G401.6 (cell line): Measurements from ENCODE around the gene JPH3.
"Not testable (repeated sequence)": the region's sequence is repeated elsewhere in the genome, so short reads cannot be mapped to it uniquely, and the experiment has no call there.

Source experiments
- FAIRE-seq: peaks from 2 replicates; lab custom pipeline; 2012; peaks lifted over from hg19 to GRCh38; lab: Jason Lieb, UNC

JPH3 gene

GRCh38 chr16:87718831-87719230 lies 116.5 kb downstream of the JPH3 start:
- not testable (repeated sequence) for FAIRE-seq

GRCh38 chr16:87720446-87720845 lies 118.1 kb downstream of the JPH3 start:
- FAIRE-seq = no peak

GRCh38 chr16:87721622-87722585 lies 119.6 kb downstream of the JPH3 start:
- no peak for FAIRE-seq

- FAIRE-seq = no peak
Observed at GRCh38 chr16:87722590-87723225, 120.4 kb downstream of the JPH3 start.

- FAIRE-seq = no peak
Observed at GRCh38 chr16:87723226-87723623, 120.9 kb downstream of the JPH3 start.

GRCh38 chr16:87724490-87725291 lies 122.4 kb downstream of the JPH3 start:
- FAIRE-seq = no peak

- FAIRE-seq = no peak
Observed at GRCh38 chr16:87725596-87726235, 123.4 kb downstream of the JPH3 start.

GRCh38 chr16:87726577-87726976 lies 124.3 kb downstream of the JPH3 start:
- not testable (repeated sequence) for FAIRE-seq

GRCh38 chr16:87727346-87727745 lies 125.0 kb downstream of the JPH3 start:
- FAIRE-seq = no peak

- no peak for FAIRE-seq
Observed at GRCh38 chr16:87728026-87728425, 125.7 kb downstream of the JPH3 start.

GRCh38 chr16:87729266-87729954 lies 127.1 kb downstream of the JPH3 start:
- FAIRE-seq = no peak

- no peak for FAIRE-seq
Observed at GRCh38 chr16:87731607-87732006, 129.3 kb downstream of the JPH3 start.

GRCh38 chr16:87733190-87733589 lies 130.9 kb downstream of the JPH3 start:
- no peak for FAIRE-seq

GRCh38 chr16:87734644-87735043 lies 132.3 kb downstream of the JPH3 start:
- no peak for FAIRE-seq

GRCh38 chr16:87735270-87736007 lies 133.1 kb downstream of the JPH3 start:
- FAIRE-seq = no peak

- no peak for FAIRE-seq
Observed at GRCh38 chr16:87736008-87736382, 133.7 kb downstream of the JPH3 start.

- no peak for FAIRE-seq
Observed at GRCh38 chr16:87739801-87740200, 137.5 kb downstream of the JPH3 start.

- FAIRE-seq = no peak
Observed at GRCh38 chr16:87740441-87740840, 138.1 kb downstream of the JPH3 start.

GRCh38 chr16:87740909-87741424 lies 138.7 kb downstream of the JPH3 start:
- FAIRE-seq = no peak

- FAIRE-seq = no peak
Observed at GRCh38 chr16:87741700-87742415, 139.6 kb downstream of the JPH3 start.
